Omental fat pad (tissue), 4 donors: ENCODE measurements around the gene TGFBRAP1. TPM values are rescaled to one million over a fixed set of nuclear protein-coding genes. Genes with fewer than 3 reads are reported as not detected.

Experiments used
- ATAC-seq: fragments of 150-250 bp; one replicate; pipeline ENCODE4 v1.9.1; 2016; ENCODE audit warnings: mild to moderate bottlenecking, moderate library complexity; ENCODE audit not compliant: low FRiP score
- DNase-seq: peaks from one replicate; pipeline ENCODE4 v3.0.0-alpha.2; 2019; ENCODE audit warnings: low spot score
- total RNA-seq, 4 donors: library from RNA; depleted of rRNA; stranded (reverse); fragments of >200 nt; gene quantifications; one replicate each; pipeline ENCODE4 v1.1.0, GENCODE V29; 2016
- TF ChIP-seq, protein P1 (sequence below), 3 donors: fragments of 450-650 bp; IDR thresholded peaks; one replicate each; pipeline ENCODE4 v1.5.1; 2016 to 2017; ENCODE audit warnings: antibody characterized with exemption in 3 of 3, mild to moderate bottlenecking in 3 of 3, moderate library complexity in 2 of 3

The TGFBRAP1 gene
- total RNA-seq, 4 donors from 2014 or later: 20.6 to 29.2 (median 25.7) TPM

DNA sequence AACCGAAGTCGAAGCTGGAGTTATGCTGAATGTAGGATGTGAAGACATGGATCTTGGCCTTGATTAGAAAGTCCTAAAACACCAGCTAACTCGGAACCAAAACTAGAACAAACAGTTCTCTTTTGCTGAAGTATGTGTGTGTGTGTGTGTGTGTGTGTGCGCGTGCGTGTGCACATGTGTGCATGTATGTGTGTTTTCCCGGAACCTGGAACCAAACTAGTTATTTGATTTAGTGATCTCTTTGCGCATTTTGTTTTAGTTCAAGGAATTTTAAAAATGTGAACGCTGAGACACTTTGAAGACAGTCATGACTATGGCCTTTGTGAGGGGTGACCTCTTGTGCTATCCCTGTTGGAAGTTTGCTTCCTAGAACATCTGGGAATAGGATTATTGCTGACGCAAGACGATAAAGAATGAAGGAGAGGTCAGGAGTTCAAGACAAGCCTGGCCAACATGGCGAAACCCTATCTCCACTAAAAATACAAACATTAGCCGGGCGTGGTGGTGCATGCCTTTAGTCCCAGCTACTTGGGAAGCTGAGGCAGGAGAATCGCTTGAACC lies 45.5 kb upstream of the TGFBRAP1 start:
- ATAC-seq (no peak), DNase-seq (no peak)
- TF ChIP-seq, protein P1, sequence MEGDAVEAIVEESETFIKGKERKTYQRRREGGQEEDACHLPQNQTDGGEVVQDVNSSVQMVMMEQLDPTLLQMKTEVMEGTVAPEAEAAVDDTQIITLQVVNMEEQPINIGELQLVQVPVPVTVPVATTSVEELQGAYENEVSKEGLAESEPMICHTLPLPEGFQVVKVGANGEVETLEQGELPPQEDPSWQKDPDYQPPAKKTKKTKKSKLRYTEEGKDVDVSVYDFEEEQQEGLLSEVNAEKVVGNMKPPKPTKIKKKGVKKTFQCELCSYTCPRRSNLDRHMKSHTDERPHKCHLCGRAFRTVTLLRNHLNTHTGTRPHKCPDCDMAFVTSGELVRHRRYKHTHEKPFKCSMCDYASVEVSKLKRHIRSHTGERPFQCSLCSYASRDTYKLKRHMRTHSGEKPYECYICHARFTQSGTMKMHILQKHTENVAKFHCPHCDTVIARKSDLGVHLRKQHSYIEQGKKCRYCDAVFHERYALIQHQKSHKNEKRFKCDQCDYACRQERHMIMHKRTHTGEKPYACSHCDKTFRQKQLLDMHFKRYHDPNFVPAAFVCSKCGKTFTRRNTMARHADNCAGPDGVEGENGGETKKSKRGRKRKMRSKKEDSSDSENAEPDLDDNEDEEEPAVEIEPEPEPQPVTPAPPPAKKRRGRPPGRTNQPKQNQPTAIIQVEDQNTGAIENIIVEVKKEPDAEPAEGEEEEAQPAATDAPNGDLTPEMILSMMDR (IDR thresholded peaks at IDR 0.05): no peak

DNA sequence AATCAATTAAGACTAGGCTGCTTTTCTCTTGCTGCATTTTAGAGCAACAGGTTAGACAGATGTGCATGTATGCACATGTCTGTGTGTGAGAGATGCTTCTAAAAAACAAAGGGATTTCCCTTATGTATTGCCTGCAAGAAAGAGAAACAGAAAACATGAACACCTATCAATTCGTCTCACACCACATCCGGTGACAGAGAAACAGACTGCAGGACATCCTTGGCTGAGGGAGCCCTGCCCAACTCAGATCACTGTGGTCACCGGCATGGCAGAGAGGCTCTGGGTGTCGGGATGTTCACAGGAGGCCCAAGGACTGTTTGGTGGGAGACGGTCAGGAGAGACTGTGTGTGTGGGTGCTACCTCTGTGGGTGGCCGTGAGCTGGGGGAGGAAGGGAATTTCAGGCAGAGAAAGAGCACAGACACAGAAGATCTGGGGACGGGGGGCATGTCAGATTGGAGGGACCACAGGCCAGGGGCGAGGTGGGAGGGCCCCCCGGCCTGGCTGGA lies 44.4 kb upstream of the TGFBRAP1 start:
- DNase-seq: no peak
- TF ChIP-seq, protein P1 (IDR thresholded peaks at IDR 0.05): no peak
- no peak for ATAC-seq

DNA sequence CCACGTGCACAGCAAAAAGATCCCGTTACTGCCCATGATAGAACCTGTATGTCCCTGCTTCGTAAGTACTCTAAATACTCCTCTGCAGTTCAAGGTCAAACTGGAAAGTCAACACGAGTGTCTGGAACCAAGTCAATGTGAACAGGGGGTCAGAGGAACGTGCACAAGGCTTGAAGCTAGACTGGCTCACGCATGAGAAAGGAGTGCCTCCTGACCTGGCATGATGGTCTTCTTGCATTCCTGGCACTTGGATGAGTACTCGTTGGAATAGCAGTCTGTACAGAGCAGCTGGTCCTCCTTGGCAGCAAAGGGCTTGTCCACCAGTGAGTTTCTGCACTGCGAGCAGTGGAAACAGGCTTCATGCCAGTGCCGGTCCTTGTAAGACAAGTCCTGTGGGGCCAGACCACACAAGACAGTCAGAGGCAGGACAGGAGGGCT lies 43.8 kb upstream of the TGFBRAP1 start:
- DNase-seq: no peak
- ATAC-seq: no peak
- TF ChIP-seq, protein P1 (IDR thresholded peaks at IDR 0.05): no peak

DNA sequence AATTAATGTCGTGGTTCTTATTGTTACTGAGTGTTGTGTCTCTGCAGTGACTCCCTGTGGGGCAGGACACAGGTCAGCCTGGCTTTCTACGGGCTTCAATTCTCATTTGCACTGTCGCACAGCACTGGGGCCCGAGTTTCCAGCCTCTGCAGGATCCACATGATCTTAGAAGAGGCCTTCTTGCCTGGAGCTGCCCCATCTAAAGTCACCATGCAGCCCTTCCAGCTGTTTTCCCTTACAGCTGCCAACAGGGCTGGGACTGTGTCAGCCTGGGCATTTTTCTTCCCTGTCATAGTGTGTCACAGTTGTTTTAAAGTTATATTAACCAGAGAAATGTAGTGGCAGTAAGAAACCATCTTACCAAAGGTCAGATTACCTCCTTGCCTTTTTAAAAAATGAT lies 42.3 kb upstream of the TGFBRAP1 start:
- TF ChIP-seq, protein P1 (IDR thresholded peaks at IDR 0.05): no peak
- DNase-seq: no peak
- ATAC-seq: no peak

DNA sequence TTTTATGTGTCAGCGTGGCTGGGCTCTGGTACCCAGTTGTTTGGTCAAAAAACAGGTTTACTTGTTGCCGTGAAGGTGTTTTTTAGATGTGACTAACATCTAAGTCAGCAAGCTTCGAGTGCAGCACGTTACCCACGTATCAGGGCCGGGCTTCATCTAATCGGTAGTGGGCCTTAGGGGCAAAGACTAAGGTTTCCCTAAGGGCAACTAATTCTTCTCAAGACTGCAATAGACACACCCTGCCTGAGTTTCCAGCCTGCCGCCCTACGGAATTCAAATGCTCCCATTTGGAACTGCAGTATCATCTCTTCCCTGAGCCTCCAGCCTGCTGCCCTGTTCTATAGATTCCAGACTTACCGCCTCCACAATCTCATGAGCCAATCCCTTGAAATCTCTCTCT lies 41.6 kb upstream of the TGFBRAP1 start:
- DNase-seq (no peak), ATAC-seq (no peak)
- TF ChIP-seq, protein P1 (IDR thresholded peaks at IDR 0.05): no peak

DNA sequence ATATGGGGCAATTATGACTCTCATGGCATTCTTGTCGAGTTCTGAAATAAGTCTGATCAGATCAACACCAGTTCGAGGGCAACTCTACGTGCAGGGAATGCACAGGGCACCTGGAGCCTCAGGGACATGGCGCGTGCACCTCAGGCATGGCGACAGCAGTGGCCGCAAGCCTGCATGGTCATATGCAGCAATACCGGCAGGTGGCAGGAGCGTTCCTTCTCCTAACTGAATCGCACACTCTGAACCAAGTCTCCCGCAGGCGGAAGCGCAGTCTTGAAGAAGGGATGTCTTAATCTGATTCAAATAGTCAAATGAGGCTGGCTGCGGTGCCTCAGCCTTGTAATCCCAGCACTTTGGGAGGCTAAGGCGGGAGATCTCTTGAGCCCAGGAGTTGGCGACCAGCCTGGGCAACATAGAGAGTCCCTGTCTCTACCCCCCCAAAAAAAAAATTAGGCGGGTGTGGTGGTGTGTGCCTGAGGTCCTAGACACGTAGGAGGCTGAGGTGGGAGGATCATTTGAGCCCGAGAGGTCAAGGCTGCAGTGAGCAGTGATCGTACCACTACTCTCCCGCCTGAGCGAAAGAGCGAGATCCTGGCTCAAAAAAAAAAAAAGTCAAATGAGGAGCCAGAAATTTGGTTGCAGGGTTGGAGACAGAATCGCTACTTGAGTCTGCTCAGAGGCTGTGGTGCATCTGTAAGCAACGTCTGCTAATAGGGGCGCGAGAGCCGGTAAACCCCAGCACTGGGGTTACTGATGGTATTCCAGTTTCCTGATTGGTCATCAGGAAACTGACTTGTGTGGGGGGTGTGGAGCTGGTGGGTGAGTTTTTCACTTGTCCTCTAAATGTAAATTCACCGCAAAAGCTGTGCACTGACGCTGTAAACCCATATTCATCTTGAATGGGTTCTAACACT lies 40.5 kb upstream of the TGFBRAP1 start:
- TF ChIP-seq, protein P1 (IDR thresholded peaks at IDR 0.05): peak in 1 of 3 donors; percentile 89
- ATAC-seq: peak; percentile 78

More for the DNA sequence above, 40.5 kb upstream of the TGFBRAP1 start:
- DNase-seq: peak; percentile 87
